ENCODE data around the gene OASL. TPM values are rescaled to one million over a fixed set of nuclear protein-coding genes. Genes with fewer than 3 reads are reported as not detected.

OASL gene
- polyA plus RNA-seq, 1 experiment, result 0.05 TPM

GRCh38 chr12:121025442-121026226 lies 13.4 kb downstream of the OASL start:
- peaks cover 5% of the 10 kb centered on the region for H3K27me3 ChIP-seq (ENCODE audit: control insufficient read depth, insufficient read depth, low read length)
- no peak overlapping the region for H3K4me3 ChIP-seq (ENCODE audit: low read depth, low read length)
- no peaks in the 10 kb centered on the region for H3K9me3 ChIP-seq (ENCODE audit: control insufficient read depth, insufficient read depth, low read length)
- H3K27ac ChIP-seq (ENCODE audit: low read depth, low read length), result no peak overlapping the region
- no peak for TF ChIP-seq CTCF (IDR thresholded peaks at IDR 0.05; ENCODE audit: low read depth, low read length)
- POLR2A ChIA-PET, result no interaction called here
- DNase-seq (ENCODE audit: low read depth, low spot score), result no peak
- CTCF ChIA-PET, result no interaction called here

- ChIA-PET CTCF (no interaction called here), POLR2A (interaction anchor here (0.6 kb wide), 1 partner anchor 28 kb away, joined by 3 read pairs; no protein-coding TSS in a partner anchor)
- Histone ChIP-seq H3K27me3 (ENCODE audit: control insufficient read depth, insufficient read depth, low read length) (peaks cover 6% of the 10 kb centered on the region), H3K4me3 (ENCODE audit: low read depth, low read length) (no peak overlapping the region), H3K27ac (ENCODE audit: low read depth, low read length) (no peak overlapping the region), H3K9me3 (ENCODE audit: control insufficient read depth, insufficient read depth, low read length) (no peaks in the 10 kb centered on the region)
- TF ChIP-seq CTCF (IDR thresholded peaks at IDR 0.05; ENCODE audit: low read depth, low read length), result no peak
- no peak for DNase-seq (ENCODE audit: low read depth, low spot score)
Measured at GRCh38 chr12:121023799-121024198, 15.2 kb downstream of the OASL start.

- no peak overlapping the region for H3K4me3 ChIP-seq (ENCODE audit: low read depth, low read length)
- ChIA-PET POLR2A (no interaction called here), CTCF (no interaction called here)
- H3K27ac ChIP-seq (ENCODE audit: low read depth, low read length), result no peak overlapping the region
- no peaks in the 10 kb centered on the region for H3K9me3 ChIP-seq (ENCODE audit: control insufficient read depth, insufficient read depth, low read length)
- no peak for DNase-seq (ENCODE audit: low read depth, low spot score)
- TF ChIP-seq CTCF (IDR thresholded peaks at IDR 0.05; ENCODE audit: low read depth, low read length), result no peak
- H3K27me3 ChIP-seq (ENCODE audit: control insufficient read depth, insufficient read depth, low read length), result peaks cover 6% of the 10 kb centered on the region
Measured at GRCh38 chr12:121022713-121023112, 16.3 kb downstream of the OASL start.

GRCh38 chr12:121021754-121022153 lies 17.3 kb downstream of the OASL start:
- Histone ChIP-seq H3K27me3 (ENCODE audit: control insufficient read depth, insufficient read depth, low read length) (peaks cover 6% of the 10 kb centered on the region), H3K9me3 (ENCODE audit: control insufficient read depth, insufficient read depth, low read length) (no peaks in the 10 kb centered on the region), H3K27ac (ENCODE audit: low read depth, low read length) (no peak overlapping the region), H3K4me3 (ENCODE audit: low read depth, low read length) (no peak overlapping the region)
- CTCF ChIA-PET, result no interaction called here
- no peak for DNase-seq (ENCODE audit: low read depth, low spot score)
- POLR2A ChIA-PET, result no interaction called here
- no peak for TF ChIP-seq CTCF (IDR thresholded peaks at IDR 0.05; ENCODE audit: low read depth, low read length)

GRCh38 chr12:121018860-121019617 lies 20.0 kb downstream of the OASL start:
- POLR2A ChIA-PET, result interaction anchor here (0.7 kb wide), 1 partner anchor 82 kb away, joined by 14 read pairs; no protein-coding TSS in a partner anchor
- DNase-seq (ENCODE audit: low read depth, low spot score), result no peak

More at GRCh38 chr12:121018860-121019617, 20.0 kb downstream of the OASL start:
- H3K9me3 ChIP-seq (ENCODE audit: control insufficient read depth, insufficient read depth, low read length), result no peaks in the 10 kb centered on the region
- H3K27ac ChIP-seq (ENCODE audit: low read depth, low read length), result no peak overlapping the region
- CTCF ChIA-PET, result no interaction called here
- H3K4me3 ChIP-seq (ENCODE audit: low read depth, low read length), result no peak overlapping the region
- peaks cover 6% of the 10 kb centered on the region for H3K27me3 ChIP-seq (ENCODE audit: control insufficient read depth, insufficient read depth, low read length)
- TF ChIP-seq CTCF (IDR thresholded peaks at IDR 0.05; ENCODE audit: low read depth, low read length), result no peak

All from AG04450 (cell line).